ENCODE results near the gene MAN1C1.

MAN1C1 gene

DNA sequence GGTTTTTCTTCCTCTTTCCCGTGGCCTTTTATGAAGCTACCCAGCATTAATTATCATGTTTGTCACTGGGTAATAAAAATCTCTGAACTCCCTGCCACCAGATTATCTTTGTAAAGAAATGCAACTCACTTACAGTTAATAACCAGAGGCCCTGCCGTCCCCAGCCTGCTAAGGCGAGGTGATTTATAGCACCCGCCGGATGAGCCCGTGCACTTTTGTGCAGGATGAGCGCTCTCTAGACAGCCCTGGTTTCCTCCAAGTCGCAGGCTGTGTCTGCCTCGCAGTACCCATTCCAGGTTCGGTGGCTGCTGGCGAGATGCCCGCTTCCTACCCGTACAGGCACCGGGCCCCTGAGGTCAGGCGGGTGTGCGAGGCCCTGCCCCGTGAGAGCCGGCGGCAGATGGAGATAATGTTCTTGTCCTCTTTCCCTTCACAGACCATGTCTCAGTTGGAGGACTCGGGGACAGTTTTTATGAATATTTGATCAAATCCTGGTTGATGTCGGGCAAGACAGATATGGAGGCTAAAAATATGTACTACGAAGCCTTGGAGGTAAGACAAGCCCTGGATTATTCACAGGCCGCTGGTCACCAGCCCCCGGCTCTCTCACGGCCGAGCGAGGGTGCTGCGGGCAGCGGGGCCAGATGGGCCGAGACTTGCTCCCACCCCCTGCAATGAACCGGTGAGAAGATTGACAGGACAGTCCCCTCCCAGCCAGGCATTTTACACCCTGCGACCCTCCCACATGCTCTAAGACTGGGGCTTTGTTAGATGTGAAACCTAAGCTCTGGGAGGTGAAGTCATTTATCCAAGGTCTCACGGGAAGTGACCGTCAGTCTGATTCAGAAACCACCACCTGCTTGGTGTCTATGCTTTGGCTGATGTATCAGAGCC is 154.9 kb downstream of the MAN1C1 start:
- in situ Hi-C loops (cut with HindIII; ENCODE audit: low sequenced_read_pairs): no loop called here

DNA sequence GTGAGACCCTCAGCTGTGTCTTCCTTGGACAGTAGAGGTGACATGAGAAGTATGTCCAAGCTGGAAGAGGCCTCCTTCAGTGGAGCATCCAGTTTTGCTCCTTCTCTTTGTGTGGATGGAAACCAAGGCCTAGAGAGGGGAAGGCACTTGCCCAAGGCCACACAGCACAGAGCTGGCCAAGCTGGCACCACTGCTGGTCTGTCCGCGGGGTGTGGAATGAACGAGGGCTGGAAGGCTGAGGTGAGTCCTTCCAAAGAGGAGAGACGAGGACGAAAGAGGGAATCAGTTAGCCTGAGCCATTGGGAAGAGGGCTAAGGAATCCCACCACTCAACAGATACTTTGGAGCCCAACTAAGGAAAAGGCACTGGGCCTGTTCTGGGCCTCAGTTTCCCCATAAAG is 155.6 kb downstream of the MAN1C1 start:
- in situ Hi-C loops (cut with HindIII; ENCODE audit: low sequenced_read_pairs): no loop called here

DNA sequence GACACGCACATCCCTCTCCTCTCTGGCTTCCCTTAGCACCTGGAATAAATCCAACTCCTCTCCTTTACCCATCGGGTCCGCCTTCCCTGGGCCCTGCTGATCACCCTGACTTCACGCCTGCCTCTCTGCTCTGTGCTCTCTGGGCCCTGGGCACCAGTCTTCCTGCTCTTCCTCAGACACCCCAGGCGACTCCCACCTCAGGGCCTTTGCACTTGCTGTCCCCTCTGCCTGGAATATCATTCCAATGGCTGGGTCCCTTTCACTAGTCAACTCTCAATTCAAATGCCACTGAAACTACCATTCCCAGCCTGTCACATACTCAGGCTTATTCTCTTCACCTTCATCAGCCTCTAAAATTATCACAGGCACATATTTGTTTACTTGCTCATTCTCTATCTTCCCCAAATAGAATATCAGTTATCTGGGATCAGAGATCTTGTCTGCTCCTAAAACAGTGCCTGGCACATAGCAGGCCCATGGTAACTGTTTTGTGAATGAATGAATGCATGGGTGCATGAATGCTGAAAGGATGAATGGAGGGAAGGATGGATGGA is 156.2 kb downstream of the MAN1C1 start:
- in situ Hi-C loops (cut with HindIII; ENCODE audit: low sequenced_read_pairs): no loop called here

DNA sequence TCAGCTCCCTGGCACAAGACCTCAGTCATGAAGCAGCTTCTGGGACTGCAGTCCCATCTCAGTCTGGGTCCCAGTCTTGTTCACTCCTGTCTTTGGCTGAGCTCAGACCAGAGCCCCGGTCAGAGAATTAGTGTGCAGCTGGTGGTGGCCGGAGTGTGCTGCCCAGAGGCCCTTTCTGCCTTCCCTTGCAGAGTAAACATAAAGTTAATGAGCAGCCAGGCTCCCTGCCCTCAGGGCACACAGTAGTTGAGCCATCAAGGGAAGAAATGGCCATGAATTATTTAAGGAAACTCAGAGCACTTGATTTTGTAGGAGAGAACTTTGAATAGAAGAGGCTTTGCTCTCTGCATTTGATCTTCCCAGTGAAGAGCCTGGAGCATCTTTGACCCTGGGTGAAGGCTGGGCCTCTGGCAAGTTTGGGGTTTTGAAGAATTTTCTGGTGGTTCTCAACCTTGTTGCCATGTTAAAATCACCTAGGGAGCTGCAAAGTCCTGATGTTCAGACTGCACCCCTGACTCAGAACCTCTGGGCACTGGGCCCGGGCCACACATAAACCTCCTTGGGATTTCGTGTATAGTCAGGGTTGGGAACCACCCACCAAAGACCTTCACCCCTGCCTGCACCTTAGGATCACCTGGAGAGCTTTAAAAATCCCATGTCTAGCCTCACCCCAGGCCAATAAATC is 157.0 kb downstream of the MAN1C1 start:
- in situ Hi-C loops (cut with HindIII; ENCODE audit: low sequenced_read_pairs): no loop called here

DNA sequence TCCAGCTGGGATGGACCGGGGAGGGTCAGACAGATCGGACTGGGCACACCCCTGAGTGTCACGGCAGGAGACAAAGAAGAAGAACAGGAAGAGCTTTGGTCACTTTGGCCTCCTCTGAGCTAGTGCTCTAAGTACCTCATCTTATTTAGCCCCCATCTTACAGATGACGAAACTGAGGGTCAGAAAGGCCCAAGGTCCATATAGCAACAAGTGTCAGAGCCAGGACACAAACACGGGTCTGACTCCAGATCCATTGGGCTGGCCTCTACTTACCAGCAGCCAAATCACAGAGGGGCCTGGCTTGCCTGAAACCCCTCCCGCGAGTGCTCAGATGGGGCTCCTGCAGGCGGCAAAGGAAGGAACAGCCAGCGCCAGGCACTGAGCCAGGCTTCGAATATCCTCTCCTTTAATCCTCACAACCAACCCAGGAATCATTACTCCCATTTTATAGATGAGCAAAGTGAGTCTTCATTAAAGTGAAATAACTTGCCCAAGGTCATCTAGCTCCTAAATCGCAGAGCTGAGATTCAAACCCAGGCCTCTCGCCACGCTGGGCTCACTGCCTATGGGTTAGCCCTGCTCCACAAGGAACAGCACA is 157.7 kb downstream of the MAN1C1 start:
- in situ Hi-C loops (cut with HindIII; ENCODE audit: low sequenced_read_pairs): no loop called here

DNA sequence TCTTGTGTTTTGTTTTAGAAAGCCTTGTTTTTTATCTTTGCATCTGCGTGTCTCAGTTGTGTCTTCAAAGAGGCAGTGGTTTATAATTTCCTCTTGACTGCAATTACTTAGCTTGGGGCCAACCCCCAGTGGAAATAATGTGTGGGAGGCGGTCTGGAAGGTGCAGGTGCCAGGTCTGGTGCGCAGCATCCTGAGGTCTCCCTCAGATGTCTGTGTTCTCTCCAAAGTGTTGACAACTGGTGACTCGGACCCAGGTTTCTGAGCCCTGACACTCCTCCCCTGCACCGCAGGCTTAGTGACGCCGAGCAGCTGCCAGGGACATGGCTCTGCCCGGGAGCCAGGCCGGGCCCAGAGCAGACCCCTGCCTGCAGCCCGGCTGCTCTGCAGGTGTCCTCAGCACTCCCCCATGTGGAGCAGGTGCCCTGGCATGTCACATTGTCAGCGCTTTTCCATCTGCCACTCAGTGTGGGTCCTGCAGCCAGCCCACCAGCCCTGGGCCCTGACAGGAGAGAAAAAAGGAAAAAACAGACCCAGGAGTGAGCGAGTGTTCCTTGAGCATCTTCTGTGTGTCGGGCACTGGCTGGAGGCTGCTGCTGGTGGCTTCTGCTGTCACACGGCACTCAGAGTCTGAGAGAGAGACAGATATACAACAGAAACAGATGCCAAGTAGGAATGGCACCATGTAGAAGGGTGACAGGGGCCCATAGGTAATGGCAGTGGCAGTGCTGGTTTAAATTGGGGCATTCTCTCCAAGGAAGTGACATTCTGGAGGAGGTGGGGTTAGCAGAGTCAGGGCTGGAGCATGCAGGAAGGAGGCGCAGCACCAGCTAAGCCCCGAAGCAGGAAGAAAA is 158.6 kb downstream of the MAN1C1 start:
- in situ Hi-C loops (cut with HindIII; ENCODE audit: low sequenced_read_pairs): loop anchor here (25.0 kb wide), 1 partner anchor 288 kb away; no protein-coding TSS in a partner anchor

DNA sequence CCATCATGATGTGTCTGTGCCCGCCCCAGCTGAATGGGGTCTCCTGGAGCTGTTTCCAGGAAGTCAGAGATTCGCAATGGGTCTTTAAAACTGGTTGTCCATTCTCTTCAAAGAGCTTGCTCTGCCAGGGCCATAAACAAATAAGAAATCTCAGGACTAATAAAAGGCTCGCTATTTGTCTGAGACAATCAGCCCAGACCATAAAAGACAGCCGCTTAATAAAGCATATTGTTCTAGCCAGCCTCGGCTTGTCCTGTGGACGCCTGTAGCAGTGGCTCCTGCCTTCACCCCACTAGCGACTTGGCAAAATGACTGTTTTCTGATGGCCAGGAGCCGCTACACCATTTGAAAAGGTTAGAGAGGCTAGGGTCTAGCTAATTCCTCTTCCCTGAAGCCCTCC is 162.8 kb downstream of the MAN1C1 start:
- in situ Hi-C loops (cut with HindIII; ENCODE audit: low sequenced_read_pairs): loop anchor here (25.0 kb wide), 1 partner anchor 292 kb away; no protein-coding TSS in a partner anchor

DNA sequence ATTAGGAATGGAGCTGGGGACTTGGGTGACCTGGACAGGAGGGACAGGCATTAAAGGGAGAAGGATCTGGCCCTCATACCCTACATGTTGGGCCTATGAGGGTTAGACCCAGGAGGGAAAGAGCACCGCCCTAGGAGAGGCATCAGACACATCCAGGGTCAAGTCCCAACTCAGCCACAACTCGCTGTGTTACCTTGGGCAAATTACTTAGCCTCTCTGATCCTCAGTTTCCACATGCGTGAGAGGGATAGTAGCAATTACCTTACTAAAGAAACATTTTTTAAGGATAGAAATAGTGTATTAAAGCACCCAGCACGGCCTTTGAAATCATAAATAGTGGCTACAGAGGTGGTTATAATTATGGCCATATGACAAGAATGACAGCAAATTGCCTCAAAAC is 163.3 kb downstream of the MAN1C1 start:
- in situ Hi-C loops (cut with HindIII; ENCODE audit: low sequenced_read_pairs): loop anchor here (10.0 to 25.0 kb wide), 2 partner anchors 175 to 293 kb away; no protein-coding TSS in a partner anchor

DNA sequence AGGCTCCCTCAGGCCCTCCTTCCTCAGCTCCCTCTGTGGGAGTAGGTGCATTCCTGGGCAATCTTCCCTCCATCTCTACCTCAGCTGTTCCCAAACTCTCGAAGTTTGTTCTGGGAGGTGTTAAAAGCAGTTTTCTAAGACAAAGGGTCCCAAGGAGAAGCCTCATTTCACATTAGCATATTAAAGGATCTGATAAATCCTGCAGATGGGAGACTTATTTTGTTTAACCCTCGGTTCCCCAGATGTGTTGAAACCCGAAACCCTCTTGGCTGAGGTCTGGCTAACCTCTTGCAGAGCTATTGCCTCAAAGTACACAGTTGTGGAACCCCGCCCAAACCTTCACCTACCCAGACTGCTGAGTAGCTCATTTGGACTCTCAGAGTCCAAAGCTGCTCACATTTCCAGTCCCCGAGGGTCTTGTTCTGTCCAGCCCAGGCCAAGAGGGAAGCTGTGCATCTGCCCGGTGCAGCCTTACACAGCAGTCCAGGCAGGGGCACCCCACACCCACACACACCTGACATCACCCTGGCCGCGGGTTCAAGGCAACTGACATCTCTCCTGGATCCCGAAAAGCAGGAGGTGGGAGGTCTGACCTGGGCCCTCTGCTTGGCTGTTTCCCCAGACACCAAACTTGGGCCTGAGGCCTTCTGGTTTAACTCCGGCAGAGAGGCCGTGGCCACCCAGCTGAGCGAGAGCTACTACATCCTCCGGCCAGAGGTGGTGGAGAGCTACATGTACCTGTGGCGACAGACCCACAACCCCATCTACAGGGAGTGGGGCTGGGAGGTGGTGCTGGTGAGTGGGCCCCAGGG is 163.9 kb downstream of the MAN1C1 start:
- in situ Hi-C loops (cut with HindIII; ENCODE audit: low sequenced_read_pairs): loop anchor here (10.0 to 25.0 kb wide), 2 partner anchors 176 to 293 kb away; no protein-coding TSS in a partner anchor

DNA sequence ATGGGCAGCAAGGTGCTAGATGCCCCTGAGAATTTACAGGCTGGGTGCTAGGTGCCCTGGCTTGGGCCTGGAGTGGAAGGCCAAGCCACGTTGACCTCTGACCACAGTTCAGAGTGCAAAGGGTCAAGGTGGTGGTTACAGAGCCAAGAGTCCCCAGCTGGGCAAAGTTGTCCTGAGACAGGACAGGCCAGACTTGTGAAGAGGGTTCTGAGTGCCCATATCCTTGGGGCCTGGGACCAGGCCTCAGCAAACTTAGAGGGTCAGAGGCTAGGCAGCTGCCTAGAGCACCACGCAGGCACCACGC is 164.5 kb downstream of the MAN1C1 start:
- in situ Hi-C loops (cut with HindIII; ENCODE audit: low sequenced_read_pairs): loop anchor here (10.0 to 25.0 kb wide), 2 partner anchors 176 to 294 kb away; no protein-coding TSS in a partner anchor

DNA sequence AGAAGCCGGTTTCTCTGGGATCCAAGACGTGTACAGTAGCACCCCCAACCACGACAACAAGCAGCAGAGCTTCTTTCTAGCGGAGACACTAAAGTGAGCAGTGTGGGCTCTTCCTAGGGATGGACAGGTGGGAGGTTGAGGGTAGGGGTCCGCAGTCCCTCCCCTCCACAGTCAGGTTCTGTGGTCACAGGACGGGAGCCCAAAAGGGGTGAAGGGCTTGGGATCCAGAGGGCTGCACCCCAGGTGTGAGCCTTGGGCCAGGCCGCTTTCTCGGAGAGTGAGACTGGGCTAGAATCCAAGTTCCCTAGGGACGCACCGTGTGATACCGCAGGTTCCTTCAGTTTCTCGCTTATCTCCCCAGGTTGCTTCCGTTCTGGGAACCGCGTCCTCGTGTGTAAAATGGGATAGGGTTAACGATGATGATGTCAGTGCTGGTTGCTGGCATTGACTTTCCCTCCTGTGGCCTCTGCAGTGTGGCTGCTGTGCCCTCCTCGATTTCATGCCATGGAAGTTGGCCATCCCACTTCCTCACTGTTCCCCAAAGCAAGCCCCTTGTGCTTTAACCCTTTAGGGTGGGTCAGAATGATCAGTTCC is 166.1 kb downstream of the MAN1C1 start:
- in situ Hi-C loops (cut with HindIII; ENCODE audit: low sequenced_read_pairs): loop anchor here (10.0 to 25.0 kb wide), 2 partner anchors 178 to 295 kb away; no protein-coding TSS in a partner anchor

DNA sequence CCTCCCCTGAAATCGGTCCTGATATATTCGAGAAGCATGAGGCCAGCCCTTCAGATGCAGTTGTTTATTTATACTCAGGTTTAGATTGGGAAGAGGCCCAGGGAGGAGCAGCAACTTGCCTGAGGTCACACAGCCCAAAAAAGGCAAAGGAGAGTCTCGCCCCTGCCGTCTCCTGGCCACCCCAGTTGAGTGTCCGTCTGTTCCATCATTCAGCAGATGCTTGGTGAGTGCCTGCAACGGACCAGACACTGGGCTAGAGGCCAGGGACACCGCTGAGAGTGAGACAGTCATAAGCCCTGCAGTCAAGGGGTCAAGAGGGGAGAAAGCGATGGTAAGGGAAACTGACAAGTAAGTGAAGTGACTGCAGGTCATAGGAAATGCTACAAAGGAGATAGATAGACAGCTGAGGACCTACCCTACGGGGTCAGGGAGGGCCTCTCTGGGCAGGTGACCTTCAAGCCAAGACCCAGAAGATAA is 168.0 kb downstream of the MAN1C1 start:
- in situ Hi-C loops (cut with HindIII; ENCODE audit: low sequenced_read_pairs): loop anchor here (5.0 to 25.0 kb wide), 3 partner anchors 32 to 297 kb away; no protein-coding TSS in a partner anchor

DNA sequence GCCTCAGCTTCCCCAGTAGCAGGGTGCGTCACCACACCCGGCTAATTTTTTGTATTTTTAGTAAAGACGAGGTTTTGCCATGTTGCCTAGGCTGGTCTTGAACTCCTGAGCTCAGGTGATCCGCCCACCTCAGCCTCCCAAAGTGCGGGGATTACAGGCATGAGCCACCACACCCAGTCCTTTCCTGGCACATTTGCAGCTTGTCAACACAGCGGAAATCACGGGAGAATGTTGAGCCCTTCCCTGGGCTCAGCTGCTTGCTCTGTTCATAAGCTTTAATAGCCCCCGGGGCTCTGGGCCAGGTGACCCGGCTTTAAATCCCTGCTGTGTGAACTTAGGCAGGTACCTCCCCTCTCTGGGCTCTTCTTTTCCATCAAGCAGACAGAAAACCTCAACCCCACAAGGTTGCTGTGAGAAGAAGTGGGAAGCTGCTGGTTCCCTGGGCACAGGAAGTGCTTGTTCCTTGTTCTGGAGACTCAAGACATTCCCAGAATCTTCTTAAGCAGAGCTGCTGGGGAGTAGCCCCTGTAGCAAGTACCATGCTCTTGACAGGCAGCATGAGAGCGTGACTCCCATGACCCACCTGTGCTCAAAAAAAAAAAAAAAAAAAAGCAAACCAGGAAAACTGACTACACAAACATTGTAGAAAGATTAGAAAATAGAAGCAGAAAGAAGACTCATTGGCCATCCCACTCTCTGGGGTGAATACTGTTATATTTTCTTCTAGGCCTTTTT is 168.9 kb downstream of the MAN1C1 start:
- in situ Hi-C loops (cut with HindIII; ENCODE audit: low sequenced_read_pairs): loop anchor here (5.0 to 25.0 kb wide), 3 partner anchors 33 to 298 kb away; no protein-coding TSS in a partner anchor

DNA sequence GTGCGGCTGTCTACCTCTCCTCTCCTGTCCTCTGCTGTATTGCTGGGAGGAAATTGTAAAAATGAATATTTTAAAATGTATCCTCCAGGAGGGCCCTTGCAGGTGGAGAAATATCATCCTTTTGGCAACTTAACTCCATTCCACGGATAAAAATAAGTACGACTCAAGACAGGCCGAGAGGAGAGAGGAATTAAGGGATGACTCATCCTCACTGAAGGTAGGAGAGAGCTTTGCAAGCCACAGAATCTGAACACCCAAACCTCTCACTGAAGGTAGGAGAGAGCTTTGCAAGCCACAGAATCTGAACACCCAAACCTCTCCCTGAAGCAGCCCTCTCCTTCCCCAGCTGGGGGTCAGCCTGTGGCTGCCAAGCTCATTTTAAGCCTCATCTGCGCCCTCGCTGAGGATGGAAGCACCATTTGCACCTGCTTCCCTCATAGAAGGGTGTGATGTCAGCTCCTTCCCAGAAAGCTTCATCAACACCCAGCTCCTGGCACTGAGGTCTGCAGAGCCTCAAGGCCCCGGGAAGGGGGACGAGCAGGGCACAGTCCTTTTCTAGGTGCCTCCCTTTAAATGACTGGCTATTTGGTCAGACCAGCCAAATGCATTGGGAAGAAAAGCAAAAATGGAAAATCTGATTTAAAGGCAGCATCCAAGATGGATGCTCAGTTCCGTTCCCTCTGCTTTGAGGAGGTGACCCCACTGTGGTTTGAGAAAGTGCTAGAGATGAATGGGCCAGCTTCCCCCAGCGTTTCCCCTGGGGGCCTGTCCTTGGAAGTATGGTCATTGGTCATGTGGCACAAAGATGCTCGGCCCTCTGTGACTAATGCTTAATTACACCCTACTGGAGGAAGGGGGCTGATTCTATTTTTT is 170.5 kb downstream of the MAN1C1 start:
- in situ Hi-C loops (cut with HindIII; ENCODE audit: low sequenced_read_pairs): loop anchor here (5.0 to 25.0 kb wide), 3 partner anchors 35 to 300 kb away; no protein-coding TSS in a partner anchor

DNA sequence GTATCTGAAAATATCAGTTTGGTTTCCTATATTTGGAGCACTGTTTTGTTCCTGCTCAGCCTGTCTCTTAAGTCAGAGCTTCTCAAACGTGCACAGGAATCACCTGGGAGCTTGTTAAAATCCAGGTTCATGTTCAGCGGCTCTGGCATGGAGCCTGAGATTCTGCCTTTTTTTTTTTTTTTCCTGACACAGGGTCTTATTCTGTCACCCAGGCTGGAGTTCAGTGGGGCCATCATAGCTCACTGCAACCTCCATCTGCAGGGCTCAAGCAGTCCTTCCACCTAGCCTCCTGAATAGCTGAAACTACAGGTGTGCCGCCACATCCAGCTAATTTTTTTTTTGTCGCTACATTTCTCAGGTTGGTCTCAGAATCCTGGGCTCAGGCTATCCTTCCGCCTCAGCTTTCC is 171.2 kb downstream of the MAN1C1 start:
- in situ Hi-C loops (cut with HindIII; ENCODE audit: low sequenced_read_pairs): loop anchor here (5.0 to 25.0 kb wide), 3 partner anchors 35 to 300 kb away; no protein-coding TSS in a partner anchor

DNA sequence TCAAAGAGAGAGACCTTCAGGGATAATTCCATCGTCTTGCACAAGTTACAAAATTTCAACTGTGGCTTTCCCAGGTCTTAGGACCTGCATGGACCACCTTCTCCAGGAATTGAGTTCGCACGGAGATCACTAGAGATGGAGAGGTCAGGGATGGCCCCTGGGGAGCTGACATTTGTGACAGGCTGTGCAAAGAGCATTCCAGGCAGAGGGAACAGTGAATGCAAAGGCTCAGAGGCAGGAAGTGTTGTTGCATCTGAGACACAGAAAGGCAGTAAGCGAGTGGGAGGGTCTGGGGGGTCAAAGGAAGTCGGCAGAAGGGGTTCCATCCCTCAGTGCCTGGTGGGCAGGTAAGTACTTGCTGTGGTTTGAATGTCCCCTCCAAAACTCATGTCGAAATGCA is 173.9 kb downstream of the MAN1C1 start:
- in situ Hi-C loops (cut with HindIII; ENCODE audit: low sequenced_read_pairs): loop anchor here (25.0 kb wide), 1 partner anchor 303 kb away; no protein-coding TSS in a partner anchor

DNA sequence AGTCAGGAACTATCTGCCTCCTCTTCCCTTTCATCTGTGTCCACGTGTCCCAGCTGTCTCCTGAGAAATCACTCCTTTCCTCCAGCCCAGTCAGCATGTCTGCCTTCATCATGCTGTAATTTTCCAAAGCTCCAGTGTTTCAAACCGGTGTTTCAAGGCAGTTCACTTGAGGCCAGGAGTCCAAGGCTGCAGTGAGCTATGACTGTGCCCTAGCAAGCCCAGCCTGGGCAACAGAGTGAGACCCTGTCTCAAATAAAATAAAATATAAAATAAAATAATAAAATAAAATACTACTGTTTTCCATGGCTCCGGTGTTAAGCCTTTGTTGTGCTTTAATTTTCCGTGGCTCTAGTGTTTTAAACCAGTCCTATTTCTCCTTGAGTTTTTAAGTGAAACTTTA is 175.5 kb downstream of the MAN1C1 start:
- in situ Hi-C loops (cut with HindIII; ENCODE audit: low sequenced_read_pairs): loop anchor here (25.0 kb wide), 1 partner anchor 305 kb away; no protein-coding TSS in a partner anchor
